Measurements from ENCODE around the gene GPR135. TPM values are rescaled to one million over a fixed set of nuclear protein-coding genes. Genes with fewer than 3 reads are reported as not detected.

GPR135 gene
- total and polyA plus RNA-seq, 10 of the 15 experiments (the other 5 are each of a cell fraction or from before 2014, with no cell fraction given): 0.11 to 1.1 (median 0.86) TPM

- Histone ChIP-seq H3K27ac (ENCODE audit: control insufficient read depth, insufficient read depth) (no peak overlapping the region), H3K9ac (ENCODE audit: control insufficient read depth, insufficient read depth, low read length) (no peak overlapping the region), H3K36me3 (ENCODE audit: control insufficient read depth in 2 of 2, insufficient read depth in 2 of 2, low read length in 1 of 2) (no peaks in the 10 kb centered on the region), H3K4me3 (no peak overlapping the region), H3K9me3 (replicated peaks; ENCODE audit: control insufficient read depth, insufficient read depth, low read length) (no peaks in the 10 kb centered on the region), H4K20me1 (ENCODE audit: control insufficient read depth, insufficient read depth) (no peaks in the 10 kb centered on the region), H3K4me2 (ENCODE audit: control insufficient read depth, insufficient read depth) (no peak overlapping the region), H3K27me3 (replicated peaks in 1 of 2; ENCODE audit: control insufficient read depth in 2 of 2, insufficient read depth in 2 of 2, low read length in 1 of 2) (no peaks in the 10 kb centered on the region), H3K4me1 (ENCODE audit: control insufficient read depth, insufficient read depth, low read length) (peaks cover 5% of the 10 kb centered on the region; the same call in 1 of the 2 replicates), H3K79me2 (ENCODE audit: control insufficient read depth, insufficient read depth, low read length) (no peaks in the 10 kb centered on the region), H2AFZ (ENCODE audit: control insufficient read depth, low read depth, low read length) (no peak overlapping the region)
- no peak for DNase-seq (ENCODE audit: low read depth, low spot score)
- 73% methylated on average over 6 of the region's 6 CpGs for WGBS (ENCODE audit: insufficient coverage, insufficient replicate concordance, low lambda C conversion rate, missing lambda C conversion rate)
- RAD21 ChIA-PET (ENCODE audit: unreplicated experiment): no interaction called here
- CTCF ChIA-PET: no interaction called here
- no TSS peak for BruUV-seq (replicated peaks)
- no peak for ATAC-seq
- TF ChIP-seq, protein P1, sequence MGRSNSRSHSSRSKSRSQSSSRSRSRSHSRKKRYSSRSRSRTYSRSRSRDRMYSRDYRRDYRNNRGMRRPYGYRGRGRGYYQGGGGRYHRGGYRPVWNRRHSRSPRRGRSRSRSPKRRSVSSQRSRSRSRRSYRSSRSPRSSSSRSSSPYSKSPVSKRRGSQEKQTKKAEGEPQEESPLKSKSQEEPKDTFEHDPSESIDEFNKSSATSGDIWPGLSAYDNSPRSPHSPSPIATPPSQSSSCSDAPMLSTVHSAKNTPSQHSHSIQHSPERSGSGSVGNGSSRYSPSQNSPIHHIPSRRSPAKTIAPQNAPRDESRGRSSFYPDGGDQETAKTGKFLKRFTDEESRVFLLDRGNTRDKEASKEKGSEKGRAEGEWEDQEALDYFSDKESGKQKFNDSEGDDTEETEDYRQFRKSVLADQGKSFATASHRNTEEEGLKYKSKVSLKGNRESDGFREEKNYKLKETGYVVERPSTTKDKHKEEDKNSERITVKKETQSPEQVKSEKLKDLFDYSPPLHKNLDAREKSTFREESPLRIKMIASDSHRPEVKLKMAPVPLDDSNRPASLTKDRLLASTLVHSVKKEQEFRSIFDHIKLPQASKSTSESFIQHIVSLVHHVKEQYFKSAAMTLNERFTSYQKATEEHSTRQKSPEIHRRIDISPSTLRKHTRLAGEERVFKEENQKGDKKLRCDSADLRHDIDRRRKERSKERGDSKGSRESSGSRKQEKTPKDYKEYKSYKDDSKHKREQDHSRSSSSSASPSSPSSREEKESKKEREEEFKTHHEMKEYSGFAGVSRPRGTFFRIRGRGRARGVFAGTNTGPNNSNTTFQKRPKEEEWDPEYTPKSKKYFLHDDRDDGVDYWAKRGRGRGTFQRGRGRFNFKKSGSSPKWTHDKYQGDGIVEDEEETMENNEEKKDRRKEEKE (IDR thresholded peaks at IDR 0.05): no peak
- TF ChIP-seq ATF2 (IDR thresholded peaks at IDR 0.05; ENCODE audit: low read length): no peak
- no peak for TF ChIP-seq PML (IDR thresholded peaks at IDR 0.05; ENCODE audit: low read length)
- TF ChIP-seq JUNB (IDR thresholded peaks at IDR 0.05): no peak
- TF ChIP-seq BHLHE40 (IDR thresholded peaks at IDR 0.05; ENCODE audit: borderline replicate concordance in 1 of 2, low read depth in 2 of 2, low read length in 1 of 2): no peak
- TF ChIP-seq ZZZ3 (IDR thresholded peaks at IDR 0.05; ENCODE audit: control insufficient read depth, insufficient read length, low read depth): no peak
- TF ChIP-seq ZNF24 (IDR thresholded peaks at IDR 0.05): no peak
- SMC1A ChIA-PET (ENCODE audit: uncharacterized antibody, unreplicated experiment): no interaction called here
- POLR2A ChIA-PET: no interaction called here
- FAIRE-seq: no peak
- intact Hi-C loops (cut with micrococcal nuclease; ENCODE audit: unreplicated experiment) (no loop called here), in situ Hi-C loops (cut with MboI) (no loop called here)
Measured at GRCh38 chr14:59417311-59417710, 47.9 kb downstream of the GPR135 start.

Data from GM12878 (cell line).